Measurements from ENCODE around the gene MGME1. TPM values are rescaled to one million over a fixed set of nuclear protein-coding genes. Genes with fewer than 3 reads are reported as not detected.

MGME1 gene
- total and polyA plus RNA-seq, 9 of the 15 experiments (the other 6 are each of a cell fraction or from before 2014, with no cell fraction given), result 13.4 to 45.1 (median 30.6) TPM

GRCh38 chr20:17969884-17970409 is 1.1 kb downstream of the MGME1 start (continued):
- TF ChIP-seq ZBTB40 (IDR thresholded peaks at IDR 0.05) (0 out of 2 replicates have a peak, but pooled peaks have one; percentile 16), ZBTB40 (CRISPR knock-in tag; IDR thresholded peaks at IDR 0.05) (no peak), CBX5 (IDR thresholded peaks at IDR 0.05; ENCODE audit: borderline replicate concordance, low read depth) (no peak), SRF (CRISPR knock-in tag; IDR thresholded peaks at IDR 0.05) (no peak), ELF2 (CRISPR knock-in tag; IDR thresholded peaks at IDR 0.05) (no peak; the same call in 1 of the 2 replicates), PRMT5 (CRISPR knock-in tag; IDR thresholded peaks at IDR 0.05) (no peak), ZNF444 (CRISPR knock-in tag; IDR thresholded peaks at IDR 0.05) (no peak), ZNF592 (IDR thresholded peaks at IDR 0.05) (no peak), SIN3A (IDR thresholded peaks at IDR 0.05; ENCODE audit: borderline replicate concordance in 2 of 2, control insufficient read depth in 1 of 2, low read depth in 2 of 2, low read length in 2 of 2) (0 out of 4 replicates have a peak, but pooled peaks of 1 of the 2 experiments have one; percentile 4), ZNF717 (CRISPR knock-in tag; IDR thresholded peaks at IDR 0.05) (no peak), ZNF445 (CRISPR knock-in tag; IDR thresholded peaks at IDR 0.05; ENCODE audit: low read depth) (no peak), SP2 (IDR thresholded peaks at IDR 0.05; ENCODE audit: extremely low read depth, low read depth, low read length, poor library complexity, severe bottlenecking) (no peak), ZNF583 (CRISPR knock-in tag; IDR thresholded peaks at IDR 0.05) (no peak), RBM34 (IDR thresholded peaks at IDR 0.05; ENCODE audit: borderline replicate concordance, insufficient read depth, low read length) (no peak), GTF2A2 (tag; IDR thresholded peaks at IDR 0.05) (no peak)
